Measurements from ENCODE around the gene ERC2. TPM values are rescaled to one million over a fixed set of nuclear protein-coding genes. Genes with fewer than 3 reads are reported as not detected.

The ERC2 gene
- total and polyA plus RNA-seq, 2 donors (not counting 3 experiments of a cell fraction or from before 2014, with no cell fraction given), result 5.6 to 15.5 TPM

- POLR2A ChIA-PET, result no interaction called here
- H3K9ac ChIP-seq (replicated peaks; ENCODE audit: extremely low read depth, insufficient read depth, low read length), result no peak overlapping the region
- DNase-seq (ENCODE audit: low read depth, low spot score) (no peak), FAIRE-seq (no peak)
- no peaks in the 10 kb centered on the region for H3K36me3 ChIP-seq (ENCODE audit: control insufficient read depth in 2 of 2, extremely low read depth in 1 of 2, insufficient read depth in 2 of 2, low read length in 2 of 2)
- no peak overlapping the region for H3K4me3 ChIP-seq (replicated peaks in 1 of 3; ENCODE audit: insufficient read depth in 1 of 3, low read depth in 1 of 3, low read length in 3 of 3)
- BruUV-seq (replicated peaks), result no TSS peak
- dilution Hi-C loops (cut with MboI; ENCODE audit: extremely low pct_ligation_motif_present, low sequenced_read_pairs) (no loop called here), intact Hi-C loops (cut with micrococcal nuclease) (no loop called here)
- H2AFZ ChIP-seq (ENCODE audit: low read depth, low read length), result no peak overlapping the region
- no peak for TF ChIP-seq POLR2AphosphoS5 (IDR thresholded peaks at IDR 0.05; ENCODE audit: insufficient read depth, low read depth, low read length)
- TF ChIP-seq POLR2A (IDR thresholded peaks at IDR 0.05; ENCODE audit: low read depth, low read length), result no peak
- no peak for TF ChIP-seq CTCF (IDR thresholded peaks at IDR 0.05; ENCODE audit: extremely low read depth in 1 of 2, insufficient read depth in 1 of 2, low read depth in 1 of 2, low read length in 2 of 2)
- no peak for TF ChIP-seq FOS (IDR thresholded peaks at IDR 0.05; ENCODE audit: borderline replicate concordance, insufficient read depth, low read length)
- no peak for TF ChIP-seq MYC (IDR thresholded peaks at IDR 0.05; ENCODE audit: low read depth, low read length)
- no peak for TF ChIP-seq GATA2 (IDR thresholded peaks at IDR 0.05; ENCODE audit: insufficient read depth, insufficient read length, low read depth, low read length)
- no peak for TF ChIP-seq MAX (IDR thresholded peaks at IDR 0.05; ENCODE audit: insufficient read depth, insufficient read length)
- TF ChIP-seq JUN (IDR thresholded peaks at IDR 0.05; ENCODE audit: borderline replicate concordance, insufficient read depth, insufficient read length, low read depth), result no peak
- TF ChIP-seq EZH2 (IDR thresholded peaks at IDR 0.05; ENCODE audit: borderline replicate concordance, low read depth, low read length, severe bottlenecking), result no peak
- H4K20me1 ChIP-seq (replicated peaks; ENCODE audit: control insufficient read depth, extremely low read depth, insufficient read depth, low read length), result no peaks in the 10 kb centered on the region
- H3K4me2 ChIP-seq (ENCODE audit: insufficient read depth, low read length), result no peak overlapping the region
- no peaks in the 10 kb centered on the region for H3K4me1 ChIP-seq (ENCODE audit: control insufficient read depth, extremely low read depth, insufficient read depth, low read length)
- H3K79me2 ChIP-seq (ENCODE audit: control insufficient read depth, insufficient read depth, low read length), result no peaks in the 10 kb centered on the region
- no peaks in the 10 kb centered on the region for H3K27me3 ChIP-seq (ENCODE audit: control insufficient read depth in 2 of 2, insufficient read depth in 2 of 2, low read length in 2 of 2)
- H3K9me3 ChIP-seq (replicated peaks; ENCODE audit: control insufficient read depth, insufficient read depth, low read length), result no peaks in the 10 kb centered on the region
- CTCF ChIA-PET, result no interaction called here
- no peak overlapping the region for H3K27ac ChIP-seq (ENCODE audit: insufficient read depth, low read depth, low read length)
- H3K9me1 ChIP-seq (replicated peaks; ENCODE audit: control insufficient read depth, extremely low read depth, insufficient read depth, low read length), result no peaks in the 10 kb centered on the region
Observed at GRCh38 chr3:55584030-55584429, 884.2 kb downstream of the ERC2 start.
